HepG2 (cell line): ENCODE data around the gene DCST2. TPM values are rescaled to one million over a fixed set of nuclear protein-coding genes. Genes with fewer than 3 reads are reported as not detected.

Experiments used
- FOSL2 ChIP-seq: sonication (generic); formaldehyde crosslinking; IDR thresholded peaks from 2 replicates; pipeline ENCODE4 v1.4.0; 2020; ENCODE audit warnings: missing genetic modification reagents
- MXD3 ChIP-seq: IDR thresholded peaks from 2 replicates; pipeline ENCODE4 v1.6.1; 2016; ENCODE audit warnings: mild to moderate bottlenecking, missing biosample characterization, missing genetic modification reagents
- MXI1 ChIP-seq: IDR thresholded peaks from 3 replicates; pipeline ENCODE4 v1.6.1; 2012; ENCODE audit warnings: low read depth, low read length, inconsistent platforms, borderline replicate concordance
- NFYB ChIP-seq: sonication (generic); formaldehyde crosslinking; IDR thresholded peaks from 2 replicates; pipeline ENCODE4 v1.4.0; 2020; ENCODE audit warnings: missing genetic modification reagents
- RFX5 ChIP-seq: IDR thresholded peaks from 2 replicates; pipeline ENCODE4 v1.6.1; 2011; ENCODE audit warnings: low read depth, low read length, improper control_type of control experiment
- SIN3B ChIP-seq: fragments of 150-350 bp; IDR thresholded peaks from 2 replicates; pipeline ENCODE4 v1.6.1; 2014; ENCODE audit warnings: low read length
- SMYD3 ChIP-seq: sonication (generic); formaldehyde crosslinking; IDR thresholded peaks from 2 replicates; pipeline ENCODE4 v1.8.1; 2023; ENCODE audit warnings: mild to moderate bottlenecking, missing genetic modification reagents
- SP5 ChIP-seq: IDR thresholded peaks from 2 replicates; pipeline ENCODE4 v1.6.1; 2016; ENCODE audit warnings: low read depth, borderline replicate concordance
- ZBTB40 ChIP-seq, 2 experiments: fragments of 450-650 bp in 1 of 2; sonication (generic) in 1 of 2; formaldehyde crosslinking in 1 of 2; IDR thresholded peaks; 2 replicates each; pipeline versions ENCODE4 v1.6.1 to v1.8.0; 2016 to 2022; ENCODE audit warnings: antibody characterized with exemption in 1 of 2, mild to moderate bottlenecking in 1 of 2, missing genetic modification reagents in 1 of 2
- ZEB1 ChIP-seq: IDR thresholded peaks from 2 replicates; pipeline ENCODE4 v1.6.1; 2012; ENCODE audit warnings: mild to moderate bottlenecking, low read depth, inconsistent platforms; ENCODE audit not compliant: insufficient replicate concordance
- ZFP91 ChIP-seq: sonication (generic); formaldehyde crosslinking; IDR thresholded peaks from 2 replicates; pipeline ENCODE4 v1.9.0; 2022; ENCODE audit warnings: missing genetic modification reagents, mild to moderate bottlenecking, borderline replicate concordance
- ZNF605 ChIP-seq: sonication (generic); formaldehyde crosslinking; IDR thresholded peaks from 2 replicates; pipeline ENCODE4 v1.8.0; 2022; ENCODE audit warnings: mild to moderate bottlenecking, missing genetic modification reagents
- ZNF747 ChIP-seq: sonication (generic); formaldehyde crosslinking; IDR thresholded peaks from 2 replicates; pipeline ENCODE4 v1.8.1; 2023; ENCODE audit warnings: missing genetic modification reagents, mild to moderate bottlenecking, borderline replicate concordance
- ZNF780A ChIP-seq: sonication (generic); formaldehyde crosslinking; IDR thresholded peaks from 2 replicates; pipeline ENCODE4 v1.8.0; 2022; ENCODE audit warnings: mild to moderate bottlenecking, missing genetic modification reagents, moderate library complexity
- ZNF841 ChIP-seq: sonication (generic); formaldehyde crosslinking; IDR thresholded peaks from 2 replicates; pipeline ENCODE4 v1.8.1; 2023; ENCODE audit warnings: missing genetic modification reagents, borderline replicate concordance
- polyA plus RNA-seq, 8 experiments: library from polyadenylated mRNA; depleted of rRNA in 3 of 8; stranded (reverse) in 7 of 8; unstranded in 1 of 8; fragments of >200 nt; fragmentation: Illumina TruSeq in 4 of 8; extraction: Trizol in 4 of 8; gene quantifications; 2 replicates each; pipeline versions ENCODE4 v1.2.1 to v1.2.3, GENCODE V29; 2011 to 2016; ENCODE audit warnings: low read depth in 4 of 8, missing spikeins in 1 of 8, mixed read lengths in 1 of 8; ENCODE audit not compliant: insufficient read depth in 1 of 8
- total RNA-seq, 5 experiments: library from RNA; depleted of rRNA; stranded (reverse); fragments of >200 nt; fragmentation: Illumina TruSeq; extraction: Trizol; gene quantifications; 2 replicates each; pipeline ENCODE4 v1.2.3, GENCODE V29; 2016; ENCODE audit warnings: low read depth in 1 of 5
- TF ChIP-seq, protein P1 (sequence below): sonication (generic); formaldehyde crosslinking; IDR thresholded peaks from 2 replicates; pipeline ENCODE4 v1.8.1; 2023; ENCODE audit warnings: mild to moderate bottlenecking, missing genetic modification reagents

The DCST2 gene
- total and polyA plus RNA-seq, 2 of the 13 experiments (the other 11 are each of a cell fraction or from before 2014, with no cell fraction given), result 0.74 TPM; not detected in 1

DNA sequence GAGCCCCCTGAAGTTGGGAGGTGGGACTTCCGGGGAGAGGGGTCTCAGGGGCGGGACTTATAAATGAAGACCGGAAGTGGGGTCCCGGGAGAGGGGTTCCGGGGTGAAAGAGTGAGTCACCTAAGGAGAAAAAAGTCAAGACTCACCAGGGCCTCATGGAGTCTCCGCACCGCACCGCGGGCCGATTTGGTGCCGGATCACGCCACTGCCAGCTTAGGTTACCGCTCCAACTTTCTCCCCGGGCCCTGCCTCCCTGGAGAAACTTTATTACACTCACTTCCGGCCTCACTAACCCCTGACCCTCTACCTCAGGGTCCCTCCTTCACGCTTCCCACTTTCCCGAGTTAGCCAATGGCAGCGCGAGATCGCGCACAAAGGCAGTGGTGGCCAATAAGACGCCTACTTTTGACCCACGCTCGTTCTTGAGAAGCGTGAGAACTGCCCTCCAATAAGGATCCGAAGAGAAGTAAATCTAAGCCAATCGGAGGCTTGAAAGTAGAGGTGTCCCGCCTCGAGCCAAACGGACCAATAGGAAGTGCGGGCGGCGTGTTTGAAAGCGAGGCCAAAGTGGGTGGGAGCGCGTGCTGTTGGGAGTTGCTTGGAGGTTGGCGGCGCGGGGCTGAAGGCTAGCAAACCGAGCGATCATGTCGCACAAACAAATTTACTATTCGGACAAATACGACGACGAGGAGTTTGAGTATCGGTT, 59.3 kb downstream of the DCST2 start, which contains the start of gene CKS1B (continued):
- peak; percentile 71; the same call in 1 of the 2 replicates for TF ChIP-seq ZNF780A
- peak; percentile 96 for TF ChIP-seq SIN3B
- TF ChIP-seq SP5, result peak; percentile 71
- TF ChIP-seq SMYD3 (CRISPR knock-in tag), result peak; percentile 83; the same call in 1 of the 2 replicates
- TF ChIP-seq ZBTB40 (IDR thresholded peaks at IDR 0.05), result peak; percentile 94
- TF ChIP-seq ZBTB40 (CRISPR knock-in tag; IDR thresholded peaks at IDR 0.05), result peak; percentile 99
- TF ChIP-seq ZNF841 (CRISPR knock-in tag), result 0 out of 2 replicates have a peak, but pooled peaks have one; percentile 26
- peak; percentile 80 for TF ChIP-seq FOSL2 (CRISPR knock-in tag)
- TF ChIP-seq, protein P1, sequence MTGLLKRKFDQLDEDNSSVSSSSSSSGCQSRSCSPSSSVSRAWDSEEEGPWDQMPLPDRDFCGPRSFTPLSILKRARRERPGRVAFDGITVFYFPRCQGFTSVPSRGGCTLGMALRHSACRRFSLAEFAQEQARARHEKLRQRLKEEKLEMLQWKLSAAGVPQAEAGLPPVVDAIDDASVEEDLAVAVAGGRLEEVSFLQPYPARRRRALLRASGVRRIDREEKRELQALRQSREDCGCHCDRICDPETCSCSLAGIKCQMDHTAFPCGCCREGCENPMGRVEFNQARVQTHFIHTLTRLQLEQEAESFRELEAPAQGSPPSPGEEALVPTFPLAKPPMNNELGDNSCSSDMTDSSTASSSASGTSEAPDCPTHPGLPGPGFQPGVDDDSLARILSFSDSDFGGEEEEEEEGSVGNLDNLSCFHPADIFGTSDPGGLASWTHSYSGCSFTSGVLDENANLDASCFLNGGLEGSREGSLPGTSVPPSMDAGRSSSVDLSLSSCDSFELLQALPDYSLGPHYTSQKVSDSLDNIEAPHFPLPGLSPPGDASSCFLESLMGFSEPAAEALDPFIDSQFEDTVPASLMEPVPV (CRISPR knock-in tag), result peak; percentile 91
- peak; percentile 72; the same call in 1 of the 2 replicates for TF ChIP-seq MXD3 (CRISPR knock-in tag)
- TF ChIP-seq ZNF605 (CRISPR knock-in tag), result peak; percentile 50; the same call in 1 of the 2 replicates
- TF ChIP-seq RFX5, result peak; percentile 70
- TF ChIP-seq NFYB, result peak; percentile 99
- TF ChIP-seq ZNF747 (CRISPR knock-in tag), result peak; percentile 41; the same call in 1 of the 2 replicates
- no peak for TF ChIP-seq ZEB1
- TF ChIP-seq ZFP91 (CRISPR knock-in tag), result peak; percentile 63; the same call in 1 of the 2 replicates
- peak; percentile 100 for TF ChIP-seq MXI1
